Osteocyte (in vitro differentiated cells): Measurements from ENCODE around the gene ATP9A. TPM values are rescaled to one million over a fixed set of nuclear protein-coding genes. Genes with fewer than 3 reads are reported as not detected.

Experiments
- DNase-seq: peaks from one replicate; pipeline ENCODE4 v3.0.0; 2021; ENCODE audit warnings: mixed read lengths; ENCODE audit not compliant: unreplicated experiment; ENCODE audit errors: extremely low spot score
- H3K27ac Mint-ChIP-seq: one replicate; pipeline ENCODE4 v1.8.0; 2021; ENCODE audit warnings: mild to moderate bottlenecking, mixed read lengths; ENCODE audit not compliant: unreplicated experiment
- H3K27me3 Mint-ChIP-seq: one replicate; pipeline ENCODE4 v1.8.0; 2021; ENCODE audit warnings: mixed read lengths; ENCODE audit not compliant: unreplicated experiment
- H3K36me3 Mint-ChIP-seq: one replicate; pipeline ENCODE4 v1.8.0; 2021; ENCODE audit warnings: mixed read lengths; ENCODE audit not compliant: unreplicated experiment
- H3K4me1 Mint-ChIP-seq: one replicate; pipeline ENCODE4 v1.8.0; 2021; ENCODE audit warnings: mixed read lengths; ENCODE audit not compliant: unreplicated experiment
- H3K4me3 Mint-ChIP-seq: one replicate; pipeline ENCODE4 v1.8.0; 2021; ENCODE audit warnings: mild to moderate bottlenecking, moderate library complexity, mixed read lengths; ENCODE audit not compliant: unreplicated experiment
- H3K9me3 Mint-ChIP-seq: one replicate; pipeline ENCODE4 v1.8.0; 2021; ENCODE audit warnings: mixed read lengths; ENCODE audit not compliant: unreplicated experiment
- total RNA-seq: library from RNA; stranded (reverse); gene quantifications from 2 replicates; pipeline ENCODE4 v1.2.1, GENCODE V29; 2021
- TF ChIP-seq, protein P1 (sequence below): fragments of 200-600 bp; sonication (generic); IDR thresholded peaks from 2 replicates; pipeline ENCODE4 v1.5.0; 2021; ENCODE audit warnings: antibody characterized with exemption, mild to moderate bottlenecking, moderate library complexity

ATP9A gene
- total RNA-seq, 1 donor from 2014 or later: 58.4 TPM

DNA sequence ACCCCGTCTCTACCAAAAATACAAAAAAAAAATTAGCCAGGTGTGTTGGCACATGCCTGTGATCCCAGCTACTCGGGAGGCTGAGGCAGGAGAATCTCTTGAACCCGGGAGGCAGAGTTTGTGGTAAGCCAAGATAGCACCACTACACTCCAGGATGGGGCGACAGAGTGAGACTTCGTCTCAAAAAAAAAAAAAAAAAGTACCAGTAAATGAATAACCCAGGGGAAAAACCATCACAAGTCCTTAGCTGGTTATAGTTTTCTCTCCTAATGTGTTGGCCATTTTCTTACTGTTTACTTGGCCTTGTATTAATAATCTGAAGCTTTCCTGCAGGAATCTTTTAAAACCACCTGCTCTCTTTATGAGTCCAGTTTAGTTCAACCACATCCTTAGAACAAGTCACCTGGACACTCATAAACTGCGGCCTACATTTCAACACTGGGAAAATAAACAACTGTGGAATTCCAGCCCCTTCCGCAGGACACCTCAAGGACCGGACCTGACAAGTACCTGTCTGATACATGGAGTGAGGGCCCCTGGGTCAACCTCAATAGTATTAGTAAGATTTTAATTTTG, 102.6 kb downstream of the ATP9A start:
- TF ChIP-seq, protein P1, sequence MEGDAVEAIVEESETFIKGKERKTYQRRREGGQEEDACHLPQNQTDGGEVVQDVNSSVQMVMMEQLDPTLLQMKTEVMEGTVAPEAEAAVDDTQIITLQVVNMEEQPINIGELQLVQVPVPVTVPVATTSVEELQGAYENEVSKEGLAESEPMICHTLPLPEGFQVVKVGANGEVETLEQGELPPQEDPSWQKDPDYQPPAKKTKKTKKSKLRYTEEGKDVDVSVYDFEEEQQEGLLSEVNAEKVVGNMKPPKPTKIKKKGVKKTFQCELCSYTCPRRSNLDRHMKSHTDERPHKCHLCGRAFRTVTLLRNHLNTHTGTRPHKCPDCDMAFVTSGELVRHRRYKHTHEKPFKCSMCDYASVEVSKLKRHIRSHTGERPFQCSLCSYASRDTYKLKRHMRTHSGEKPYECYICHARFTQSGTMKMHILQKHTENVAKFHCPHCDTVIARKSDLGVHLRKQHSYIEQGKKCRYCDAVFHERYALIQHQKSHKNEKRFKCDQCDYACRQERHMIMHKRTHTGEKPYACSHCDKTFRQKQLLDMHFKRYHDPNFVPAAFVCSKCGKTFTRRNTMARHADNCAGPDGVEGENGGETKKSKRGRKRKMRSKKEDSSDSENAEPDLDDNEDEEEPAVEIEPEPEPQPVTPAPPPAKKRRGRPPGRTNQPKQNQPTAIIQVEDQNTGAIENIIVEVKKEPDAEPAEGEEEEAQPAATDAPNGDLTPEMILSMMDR: no peak
- peaks cover 34% of the 10 kb centered on the region for H3K36me3 Mint-ChIP-seq
- no peak for DNase-seq
- no peak overlapping the region for H3K4me3 Mint-ChIP-seq
- H3K9me3 Mint-ChIP-seq: no peaks in the 10 kb centered on the region
- no peak overlapping the region for H3K27ac Mint-ChIP-seq
- H3K27me3 Mint-ChIP-seq: no peaks in the 10 kb centered on the region
- peaks cover 17% of the 10 kb centered on the region for H3K4me1 Mint-ChIP-seq

DNA sequence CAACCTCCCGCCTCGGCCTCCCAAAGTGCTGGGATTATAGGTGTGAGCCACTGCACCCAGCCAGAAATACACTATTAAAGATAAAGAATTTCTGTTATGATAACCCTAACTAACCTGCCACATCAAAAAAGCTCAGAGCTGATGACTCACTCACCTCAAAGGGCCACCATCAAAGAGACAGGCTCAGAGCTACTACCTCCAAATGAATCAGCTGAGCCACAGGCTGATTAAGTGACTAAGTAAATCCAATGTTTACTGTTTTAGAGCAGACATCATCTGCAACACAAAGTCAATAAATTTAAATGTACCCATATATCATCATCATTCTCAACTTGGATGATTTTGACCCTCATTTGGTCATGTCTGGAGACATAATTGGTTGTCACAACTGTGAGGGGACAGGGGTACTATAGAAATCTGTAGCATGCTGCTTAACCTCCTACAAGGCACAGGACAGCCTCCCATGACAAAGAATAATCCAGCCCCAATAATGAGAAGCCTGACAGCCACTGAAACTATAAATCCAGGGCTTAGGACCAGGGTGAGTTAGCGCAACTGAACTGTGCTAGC, 106.5 kb downstream of the ATP9A start:
- TF ChIP-seq, protein P1: no peak
- Mint-ChIP-seq H3K27me3 (no peaks in the 10 kb centered on the region), H3K4me1 (peaks cover 30% of the 10 kb centered on the region), H3K9me3 (no peaks in the 10 kb centered on the region), H3K36me3 (peaks cover 18% of the 10 kb centered on the region), H3K4me3 (no peak overlapping the region), H3K27ac (peak overlapping the region; percentile 86)
- no peak for DNase-seq

DNA sequence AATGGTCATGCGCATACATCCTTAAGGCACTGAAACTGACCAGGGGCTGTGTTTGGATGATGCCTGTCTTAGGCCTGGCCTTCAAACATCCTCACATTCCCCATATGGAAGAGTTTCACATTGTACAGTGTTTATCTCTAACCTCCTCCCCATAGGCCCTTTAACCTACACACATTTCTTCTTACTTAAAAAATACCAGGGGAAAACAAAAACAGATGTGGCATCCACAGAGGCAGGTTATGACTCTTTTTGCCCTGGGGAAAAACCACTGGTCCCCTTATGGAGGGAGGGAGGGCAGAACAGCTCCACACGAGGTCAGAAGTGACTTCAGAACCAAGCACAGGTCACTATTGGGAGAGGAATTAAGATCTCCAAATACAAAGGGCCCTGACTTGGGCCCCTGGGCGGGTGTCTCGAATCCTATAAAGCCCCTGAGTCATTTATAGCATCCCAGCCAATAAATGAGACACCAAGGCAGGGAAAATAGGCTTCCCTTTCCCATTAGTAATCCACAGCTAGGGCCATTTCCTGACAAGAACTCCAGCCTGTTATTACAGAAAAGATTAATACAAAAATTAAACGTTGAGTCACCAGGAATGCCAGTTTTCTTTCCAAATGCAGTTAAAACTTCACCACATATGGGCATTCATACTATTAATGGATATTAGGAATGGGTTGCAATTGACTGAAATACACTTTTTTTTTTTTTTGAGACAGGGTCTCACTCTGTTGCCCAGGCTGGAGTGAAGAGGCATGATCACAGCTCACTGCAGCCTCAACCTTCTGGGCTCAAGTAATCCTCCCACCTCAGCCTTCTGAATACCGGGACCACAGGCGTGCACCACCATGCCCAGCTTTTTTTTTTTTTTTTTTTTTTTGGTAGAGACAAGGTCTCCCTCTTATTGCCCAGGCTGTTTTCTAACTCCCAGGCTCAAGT, 107.2 kb downstream of the ATP9A start:
- Mint-ChIP-seq H3K9me3 (no peaks in the 10 kb centered on the region), H3K27ac (peak overlapping the region; percentile 86), H3K36me3 (peaks cover 21% of the 10 kb centered on the region), H3K27me3 (no peaks in the 10 kb centered on the region), H3K4me1 (peaks cover 30% of the 10 kb centered on the region), H3K4me3 (no peak overlapping the region)
- DNase-seq: no peak
- TF ChIP-seq, protein P1: no peak

DNA sequence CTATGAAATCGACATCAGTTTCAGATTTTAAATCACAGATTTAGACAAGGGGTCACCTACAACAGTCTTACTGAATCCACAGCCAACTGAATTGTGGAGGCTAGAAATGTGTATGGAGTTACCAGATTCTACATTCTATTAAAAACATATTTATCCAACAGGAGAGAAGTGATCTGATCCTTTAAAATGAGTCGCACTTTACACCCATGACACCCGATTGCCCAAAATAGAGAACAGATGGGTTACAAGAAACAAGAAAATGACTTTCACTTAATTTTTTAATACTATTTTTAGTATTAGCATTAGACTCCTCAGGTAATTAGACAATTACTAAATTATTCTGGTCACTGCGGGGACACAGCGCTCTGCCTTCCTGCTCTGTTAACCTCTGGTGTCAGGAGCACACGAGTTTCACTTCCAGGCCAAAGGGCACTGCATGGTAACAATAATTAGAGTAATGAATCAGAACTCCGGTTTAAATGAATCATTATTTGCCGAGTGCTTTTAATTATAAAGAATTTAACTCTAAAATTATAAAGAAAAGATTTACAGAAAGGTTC, 108.6 kb downstream of the ATP9A start:
- no peak for DNase-seq
- Mint-ChIP-seq H3K4me1 (peaks cover 30% of the 10 kb centered on the region), H3K27me3 (no peaks in the 10 kb centered on the region), H3K4me3 (no peak overlapping the region), H3K36me3 (peaks cover 31% of the 10 kb centered on the region), H3K27ac (peak overlapping the region; percentile 31), H3K9me3 (no peaks in the 10 kb centered on the region)
- TF ChIP-seq, protein P1: no peak
